HG03571 (cell line): ENCODE data around the gene ST7.
A peak's percentile ranks its signal among the peaks of the same experiment; 100 is the strongest.
"Not testable (repeated sequence)": the region's sequence is repeated elsewhere in the genome, so short reads cannot be mapped to it uniquely, and the experiment has no call there.

Experiments
- ATAC-seq: cut with Tn5 transposase; IDR thresholded peaks from one replicate; pipeline ENCODE4 v1.9.1; 2021; ENCODE audit not compliant: unreplicated experiment

The ST7 gene

DNA sequence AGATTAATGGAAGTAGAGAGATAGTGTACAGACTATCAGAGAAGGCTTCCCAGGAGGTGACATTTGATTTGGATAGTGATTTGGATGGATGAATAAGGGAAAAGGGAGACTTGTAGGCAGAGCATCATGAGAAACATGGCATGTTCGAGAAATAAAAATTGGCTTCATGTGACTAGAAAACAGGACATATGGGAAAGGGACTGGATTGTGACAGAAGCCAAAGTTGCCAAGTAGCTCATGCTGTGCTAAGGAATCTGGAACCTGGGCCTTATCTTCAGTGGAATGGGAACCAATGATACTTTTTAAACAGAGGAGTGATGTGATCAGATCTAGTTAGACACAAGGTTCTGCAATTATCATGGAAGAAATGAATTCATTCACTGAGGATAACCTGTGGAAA is 168.7 kb downstream of the ST7 start:
- not testable (repeated sequence) for ATAC-seq

- no peak for ATAC-seq
Observed at GRCh38 chr7:117122536-117122935, 169.2 kb downstream of the ST7 start.

GRCh38 chr7:117123311-117123926 is 170.1 kb downstream of the ST7 start:
- no peak for ATAC-seq

- ATAC-seq = no peak
Observed at GRCh38 chr7:117124591-117125220, 171.4 kb downstream of the ST7 start.

DNA sequence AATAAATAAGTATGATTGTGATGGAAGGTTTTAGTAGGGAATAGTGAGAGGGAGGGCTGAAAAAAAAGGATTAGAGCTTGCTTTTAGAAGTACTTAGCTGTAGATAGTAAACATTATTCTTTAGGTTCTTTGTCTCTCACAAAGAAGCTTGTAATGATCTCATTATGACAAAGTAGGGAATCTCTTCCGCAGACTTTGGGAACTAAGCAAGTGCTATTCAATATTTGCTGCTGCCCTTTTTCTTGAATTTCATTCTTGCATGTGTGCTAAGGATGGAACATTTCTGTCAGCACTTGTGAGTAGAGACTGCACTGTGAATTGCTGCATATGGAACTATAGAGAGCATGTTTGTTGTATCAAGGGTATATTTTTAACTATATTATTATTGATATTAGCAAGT is 173.4 kb downstream of the ST7 start:
- no peak for ATAC-seq

DNA sequence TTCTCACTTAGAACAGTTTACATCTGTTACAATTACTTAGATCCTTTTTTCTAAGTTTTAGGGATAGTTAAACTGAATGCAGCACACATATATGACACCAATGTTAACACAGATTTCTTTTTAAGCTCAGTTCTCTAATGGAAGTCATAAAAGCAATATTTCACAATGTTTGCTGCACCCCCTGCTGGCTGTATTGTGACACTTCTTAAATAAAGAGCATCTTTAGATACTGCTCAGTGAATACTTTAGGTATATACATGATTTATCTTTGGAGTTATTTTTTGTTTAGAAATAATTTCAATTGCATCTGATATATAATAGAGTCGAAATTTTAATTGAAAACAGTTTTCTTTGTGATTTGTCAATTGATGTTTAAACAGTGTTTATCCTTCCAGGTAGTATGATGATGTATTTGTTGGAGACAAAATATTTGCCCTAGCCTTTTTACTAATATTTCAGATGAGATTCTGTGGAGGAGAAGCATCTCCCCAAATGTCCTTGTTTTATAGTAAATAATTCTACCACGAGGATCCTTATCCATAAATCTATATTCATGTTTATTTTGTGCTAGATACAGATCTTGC is 174.4 kb downstream of the ST7 start:
- peak; percentile 79 for ATAC-seq

DNA sequence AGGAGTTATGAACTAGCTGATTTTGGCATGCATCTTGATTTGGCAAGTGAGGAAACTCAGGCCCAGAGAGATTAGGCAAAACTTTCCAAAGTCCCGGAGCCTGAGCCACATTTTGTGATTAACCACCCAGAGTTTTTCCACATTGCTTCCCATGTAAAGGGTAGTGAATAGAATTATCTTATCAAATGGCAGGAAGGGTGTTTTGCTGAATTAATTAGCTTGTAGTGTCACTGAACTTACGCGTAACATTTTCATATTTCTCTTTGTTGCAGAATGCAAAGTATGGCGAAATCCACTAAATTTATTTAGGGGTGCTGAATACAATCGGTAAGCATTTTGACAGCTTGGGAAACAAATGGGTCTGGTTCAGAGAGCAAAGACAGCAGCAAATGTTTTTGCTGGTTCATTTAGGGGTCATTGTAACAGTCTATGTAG is 176.2 kb downstream of the ST7 start:
- ATAC-seq = no peak

GRCh38 chr7:117130262-117130661 is 177.0 kb downstream of the ST7 start:
- ATAC-seq = no peak

DNA sequence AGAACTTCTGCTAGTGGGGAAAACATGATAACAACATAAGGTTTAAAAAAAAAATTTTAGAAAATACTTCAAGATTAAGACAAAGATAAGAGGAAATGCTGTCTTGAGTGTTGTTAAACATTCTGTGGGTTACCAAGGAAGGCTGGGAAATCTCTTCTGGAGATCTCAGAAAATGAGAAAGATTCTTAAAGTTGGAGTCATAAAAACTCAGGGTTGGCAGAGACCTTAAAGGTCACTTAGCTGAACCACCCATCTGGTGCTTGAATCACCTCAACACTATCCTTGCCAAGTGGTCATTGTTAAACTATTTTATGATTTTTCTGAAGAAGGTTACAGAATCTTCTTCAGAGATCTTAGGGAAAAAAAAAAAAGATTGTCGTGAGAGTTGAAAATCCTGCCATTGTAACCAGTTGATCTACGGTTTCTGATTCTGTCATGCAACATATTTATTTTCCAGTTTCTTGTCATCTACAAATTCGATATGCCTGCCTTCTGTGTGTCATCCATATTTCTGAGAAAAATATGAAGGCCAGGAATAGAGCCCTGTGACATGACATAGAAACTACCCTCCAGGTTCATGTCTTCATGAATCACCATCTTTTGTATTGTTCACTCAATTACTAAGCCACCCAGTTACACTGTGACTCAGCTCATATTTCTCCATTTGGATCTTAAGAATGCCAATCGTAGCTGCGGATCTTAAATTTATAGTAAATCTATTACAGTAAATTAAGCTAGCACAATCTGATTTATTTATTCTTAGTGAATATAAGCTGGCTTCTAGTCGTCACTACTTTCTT is 179.2 kb downstream of the ST7 start:
- no peak for ATAC-seq

GRCh38 chr7:117133125-117133524 is 179.8 kb downstream of the ST7 start:
- no peak for ATAC-seq

GRCh38 chr7:117134411-117134810 is 181.1 kb downstream of the ST7 start:
- no peak for ATAC-seq

- ATAC-seq = no peak
Observed at GRCh38 chr7:117134889-117135552, 181.7 kb downstream of the ST7 start.

DNA sequence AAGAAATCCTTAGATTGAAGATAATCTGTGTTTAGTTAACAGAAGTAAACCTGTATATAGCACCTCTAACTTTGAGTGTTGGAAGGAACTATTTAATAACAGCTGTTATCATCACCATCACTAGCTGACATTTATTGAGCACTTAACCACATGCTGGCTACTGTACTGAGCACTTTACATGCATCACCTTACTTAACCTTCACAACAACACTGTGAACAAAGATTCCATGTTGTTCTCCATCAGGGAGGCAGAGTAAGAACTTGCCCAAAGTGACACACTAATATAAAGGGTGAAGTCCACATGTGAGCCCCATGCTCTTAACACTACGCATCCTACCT is 182.2 kb downstream of the ST7 start:
- no peak for ATAC-seq

GRCh38 chr7:117137868-117138267 is 184.6 kb downstream of the ST7 start:
- ATAC-seq = no peak

- ATAC-seq = no peak
Observed at GRCh38 chr7:117138495-117138894, 185.2 kb downstream of the ST7 start.

DNA sequence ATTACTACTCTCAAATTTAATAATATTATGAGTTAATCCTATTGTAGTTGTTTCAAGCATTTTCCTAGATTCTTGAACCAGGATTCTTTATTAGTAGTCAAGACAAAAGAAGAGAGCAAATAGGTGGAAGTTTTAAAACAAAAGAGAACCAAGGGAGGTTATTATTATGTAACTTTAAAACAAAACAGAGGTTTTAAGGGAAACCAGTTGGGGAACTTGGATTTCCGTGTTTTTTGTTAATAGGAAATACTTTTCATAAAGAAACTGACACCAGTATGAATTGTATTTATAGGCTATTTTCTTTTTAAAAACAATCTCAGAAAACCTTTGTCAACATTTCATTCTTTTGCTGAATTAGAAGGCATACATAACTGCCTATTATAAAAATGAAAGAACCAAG is 185.7 kb downstream of the ST7 start:
- no peak for ATAC-seq

- ATAC-seq = no peak
Observed at GRCh38 chr7:117139397-117139984, 186.2 kb downstream of the ST7 start.

- ATAC-seq = no peak
Observed at GRCh38 chr7:117140921-117141320, 187.6 kb downstream of the ST7 start.

- no peak for ATAC-seq
Observed at GRCh38 chr7:117143066-117143465, 189.8 kb downstream of the ST7 start.

GRCh38 chr7:117143580-117143979 is 190.3 kb downstream of the ST7 start:
- no peak for ATAC-seq

GRCh38 chr7:117145333-117145732 is 192.0 kb downstream of the ST7 start:
- no peak for ATAC-seq
